IMR-90 (cell line): Measurements from ENCODE around the gene LTB4R. TPM values are rescaled to one million over a fixed set of nuclear protein-coding genes. Genes with fewer than 3 reads are reported as not detected.

Experiments
- ATAC-seq: fragments of 200-7000 bp; cut with Tn5 transposase; 2 replicates; pipeline ENCODE4 v1.9.1; 2020; ENCODE audit warnings: low read depth, mild to moderate bottlenecking, moderate library complexity
- BruUV-seq: library from RNA; stranded (reverse); fragments of 400-500 nt; replicated peaks from 2 replicates; lab custom pipeline; 2021; lab: Mats Ljungman, UMichigan
- CTCF ChIA-PET: fragments of 300-600 bp; formaldehyde crosslinking; extraction: SDS; loops from one replicate; lab custom pipeline; 2021; ENCODE audit warnings: antibody characterized with exemption; lab: Yijun Ruan, JAX
- POLR2A ChIA-PET: fragments of 300-600 bp; sonication (Branson Sonifier 250); formaldehyde crosslinking; loops from one replicate; lab custom pipeline; 2022; ENCODE audit warnings: antibody characterized with exemption; ENCODE audit not compliant: unreplicated experiment; lab: Charles Lee
- DNase-seq: peaks from one replicate; pipeline ENCODE4 v3.0.0; 2013
- H2AFZ ChIP-seq: replicated peaks from 2 replicates; pipeline ENCODE3; 2013; ENCODE audit warnings: low read length, mild to moderate bottlenecking; ENCODE audit not compliant: poor library complexity
- H2AK5ac ChIP-seq: 2 replicates; pipeline ENCODE4 v1.6.1; 2013; ENCODE audit warnings: low read depth, low read length, inconsistent platforms
- H2AK9ac ChIP-seq: replicated peaks from 2 replicates; pipeline ENCODE3; 2013; ENCODE audit warnings: mild to moderate bottlenecking, low read depth, low read length, moderate library complexity; ENCODE audit not compliant: poor library complexity
- H2BK120ac ChIP-seq: 2 replicates; pipeline ENCODE4 v1.6.1; 2013; ENCODE audit warnings: low read depth, low read length, inconsistent platforms
- H2BK15ac ChIP-seq: 3 replicates; pipeline ENCODE4 v1.6.1; 2013; ENCODE audit warnings: low read depth, low read length, inconsistent platforms
- H2BK20ac ChIP-seq: 2 replicates; pipeline ENCODE4 v1.6.1; 2013; ENCODE audit warnings: low read depth, mild to moderate bottlenecking, inconsistent platforms, low read length, moderate library complexity
- H2BK5ac ChIP-seq: 2 replicates; pipeline ENCODE4 v1.6.1; 2013; ENCODE audit warnings: mild to moderate bottlenecking, low read depth, low read length, inconsistent platforms; ENCODE audit not compliant: poor library complexity, severe bottlenecking
- H3K14ac ChIP-seq: replicated peaks from 2 replicates; pipeline ENCODE4 v1.6.1; 2013; ENCODE audit warnings: low read depth, low read length, inconsistent platforms
- H3K18ac ChIP-seq: 2 replicates; pipeline ENCODE4 v1.6.1; 2013; ENCODE audit warnings: low read depth, low read length, control low read depth
- H3K23ac ChIP-seq: 2 replicates; pipeline ENCODE4 v1.6.1; 2013; ENCODE audit warnings: low read depth, low read length, inconsistent platforms
- H3K27ac ChIP-seq: 2 replicates; pipeline ENCODE4 v1.5.1; 2013; ENCODE audit warnings: mild to moderate bottlenecking, control low read depth, low read length; ENCODE audit not compliant: insufficient read depth
- H3K27me3 ChIP-seq: 2 replicates; pipeline ENCODE4 v1.6.1; 2013; ENCODE audit warnings: low read length; ENCODE audit not compliant: control insufficient read depth, insufficient read depth
- H3K36me3 ChIP-seq: 2 replicates; pipeline ENCODE4 v1.6.1; 2013; ENCODE audit warnings: low read length, mixed read lengths; ENCODE audit not compliant: control insufficient read depth, insufficient read depth
- H3K4ac ChIP-seq: 2 replicates; pipeline ENCODE4 v1.6.1; 2013; ENCODE audit warnings: low read depth, low read length, inconsistent platforms
- H3K4me1 ChIP-seq: 2 replicates; pipeline ENCODE4 v1.6.1; 2013; ENCODE audit warnings: low read length, mixed read lengths; ENCODE audit not compliant: control insufficient read depth, insufficient read depth
- H3K4me2 ChIP-seq: 2 replicates; pipeline ENCODE4 v1.6.1; 2013; ENCODE audit warnings: low read depth, mild to moderate bottlenecking, control low read depth, low read length, moderate library complexity
- H3K4me3 ChIP-seq: 2 replicates; pipeline ENCODE4 v1.5.1; 2013; ENCODE audit warnings: low read depth, mild to moderate bottlenecking, control low read depth, low read length, moderate library complexity; ENCODE audit not compliant: insufficient read depth
- H3K56ac ChIP-seq: 2 replicates; pipeline ENCODE4 v1.6.1; 2013; ENCODE audit warnings: low read length, inconsistent platforms; ENCODE audit not compliant: insufficient read depth; ENCODE audit errors: extremely low read depth
- H3K79me1 ChIP-seq, 2 experiments: 2 replicates each; pipeline ENCODE4 v1.6.1; 2013; ENCODE audit warnings: low read length in 2 of 2, inconsistent platforms in 1 of 2, low read depth in 1 of 2
- H3K9ac ChIP-seq: 2 replicates; pipeline ENCODE4 v1.6.1; 2013; ENCODE audit warnings: low read depth, low read length, control low read depth
- H3K9me1 ChIP-seq: 2 replicates; pipeline ENCODE4 v1.6.1; 2013; ENCODE audit warnings: low read length, inconsistent platforms; ENCODE audit not compliant: insufficient read depth
- H3K9me3 ChIP-seq: 2 replicates; pipeline ENCODE4 v1.6.1; 2013; ENCODE audit warnings: low read length; ENCODE audit not compliant: control insufficient read depth, insufficient read depth
- H4K20me1 ChIP-seq: 2 replicates; pipeline ENCODE4 v1.6.1; 2013; ENCODE audit warnings: low read length, inconsistent platforms; ENCODE audit not compliant: insufficient read depth
- H4K5ac ChIP-seq: 2 replicates; pipeline ENCODE4 v1.6.1; 2013; ENCODE audit warnings: mild to moderate bottlenecking, low read depth, low read length, control low read depth
- H4K8ac ChIP-seq, 2 experiments: 2 replicates each; pipeline ENCODE4 v1.6.1; 2013; ENCODE audit warnings: low read depth in 2 of 2, low read length in 2 of 2, control low read depth in 1 of 2, inconsistent platforms in 1 of 2
- H4K91ac ChIP-seq: 2 replicates; pipeline ENCODE4 v1.6.1; 2013; ENCODE audit warnings: low read depth, low read length, inconsistent platforms; ENCODE audit not compliant: insufficient read depth
- BHLHE40 ChIP-seq: fragments of 150-350 bp; IDR thresholded peaks from 2 replicates; pipeline ENCODE4 v1.6.1; 2016; ENCODE audit warnings: mild to moderate bottlenecking, low read depth, low read length
- CEBPB ChIP-seq: IDR thresholded peaks from 2 replicates; pipeline ENCODE4 v1.6.1; 2012; ENCODE audit warnings: low read depth, low read length, improper control_type of control experiment
- CHD1 ChIP-seq: IDR thresholded peaks from 2 replicates; pipeline ENCODE4 v1.6.1; 2012; ENCODE audit warnings: low read depth, low read length, improper control_type of control experiment
- ELK1 ChIP-seq: fragments of 150-350 bp; IDR thresholded peaks from 2 replicates; pipeline ENCODE4 v1.6.1; 2016; ENCODE audit warnings: low read depth, mild to moderate bottlenecking, low read length, moderate library complexity, borderline replicate concordance
- FOS ChIP-seq: fragments of 150-350 bp; IDR thresholded peaks from 2 replicates; pipeline ENCODE4 v1.6.1; 2016; ENCODE audit warnings: low read depth, low read length
- MAFK ChIP-seq: IDR thresholded peaks from 2 replicates; pipeline ENCODE4 v1.6.1; 2012; ENCODE audit warnings: low read depth, low read length, improper control_type of control experiment
- POLR2A ChIP-seq: IDR thresholded peaks from 2 replicates; pipeline ENCODE4 v1.6.1; 2012; ENCODE audit warnings: mild to moderate bottlenecking, low read depth, low read length
- RAD21 ChIP-seq: IDR thresholded peaks from 2 replicates; pipeline ENCODE4 v1.6.1; 2012; ENCODE audit warnings: low read length, improper control_type of control experiment
- RFX5 ChIP-seq: IDR thresholded peaks from 2 replicates; pipeline ENCODE4 v1.8.0; 2012; ENCODE audit warnings: low read depth, mild to moderate bottlenecking, low read length, moderate library complexity
- SMC3 ChIP-seq: fragments of 150-350 bp; IDR thresholded peaks from 2 replicates; pipeline ENCODE4 v1.6.1; 2016; ENCODE audit warnings: low read depth, mild to moderate bottlenecking, antibody characterized with exemption, low read length, moderate library complexity
- USF2 ChIP-seq: fragments of 150-350 bp; IDR thresholded peaks from 2 replicates; pipeline ENCODE4 v1.6.1; 2017; ENCODE audit warnings: mild to moderate bottlenecking, antibody characterized with exemption, low read length, low read depth
- WGBS, 2 experiments: methylation state at CpG; one replicate each; pipeline versions ENCODE4 v1.1.5 to v1.1.7; 2013; ENCODE audit warnings: missing lambda C conversion rate in 2 of 2; ENCODE audit not compliant: insufficient read length in 1 of 2; ENCODE audit errors: extremely low coverage in 2 of 2; 5-methylcytosine and 5-hydroxymethylcytosine counted together
- dilution Hi-C: fragments of 300-500 bp; cut with HindIII; formaldehyde crosslinking; loops from one replicate; pipeline ENCODE4 v1.14.3; 2018; ENCODE audit warnings: low sequenced_read_pairs; ENCODE audit not compliant: unreplicated experiment
- in situ Hi-C: fragments of 300-500 bp; cut with MboI; formaldehyde crosslinking; loops from 3 replicates; pipeline ENCODE4 v1.14.3; 2019; ENCODE audit warnings: low sequenced_read_pairs, inconsistent platforms, mixed read lengths
- intact Hi-C: fragments of 100-400 bp; cut with micrococcal nuclease; formaldehyde crosslinking; loops from 2 replicates; pipeline ENCODE4 v1.10.0; 2022
- polyA plus RNA-seq, 3 experiments: library from polyadenylated mRNA; depleted of rRNA; stranded (reverse); fragments of >200 nt; gene quantifications; 2 replicates each; pipeline ENCODE4 v1.2.3, GENCODE V29; 2012; ENCODE audit warnings: low replicate concordance in 1 of 3
- total RNA-seq: library from RNA; depleted of rRNA; stranded (reverse); fragments of >200 nt; gene quantifications from 2 replicates; pipeline ENCODE4 v1.2.3, GENCODE V29; 2012

LTB4R gene
- total and polyA plus RNA-seq, 2 of the 4 experiments (the other 2 are of a cell fraction), result 0.18 to 2.3 TPM

GRCh38 chr14:24363401-24363800, 52.1 kb downstream of the LTB4R start (continued):
- TF ChIP-seq CEBPB, result no peak
- TF ChIP-seq SMC3, result no peak
- TF ChIP-seq RFX5, result no peak
- TF ChIP-seq MAFK, result no peak
- no peak for TF ChIP-seq POLR2A
- TF ChIP-seq RAD21, result no peak
- no peak for TF ChIP-seq CHD1

- Histone ChIP-seq H2BK20ac (no peak overlapping the region), H2BK120ac (peak overlapping the region; percentile 31; the same call in 1 of the 2 replicates), H2AK5ac (no peak overlapping the region), H2AFZ (no peak overlapping the region), H2AK9ac (no peak overlapping the region), H3K4me2 (no peak overlapping the region), H3K9me1 (peaks cover 8% of the 10 kb centered on the region; the same call in 1 of the 2 replicates), H3K9ac (no peak overlapping the region; the same call in 1 of the 2 replicates), H2BK15ac (no peak overlapping the region; the same call in 2 of the 3 replicates), H3K27ac (no peak overlapping the region), H4K8ac (peak overlapping the region; percentile 7 to 38; a peak in 3 of 4 replicates), H3K4me1 (peaks cover 11% of the 10 kb centered on the region), H4K20me1 (peaks cover 4% of the 10 kb centered on the region), H4K91ac (no peak overlapping the region), H3K18ac (peak overlapping the region; percentile 10; the same call in 1 of the 2 replicates), H3K79me1 (peaks cover 3 to 17% of the 10 kb centered on the region in 2 experiments; a peak in 3 of 4 replicates), H3K27me3 (no peaks in the 10 kb centered on the region), H3K36me3 (peaks cover 3% of the 10 kb centered on the region; the same call in 1 of the 2 replicates), H2BK5ac (peak overlapping the region; percentile 95), H3K23ac (no peak overlapping the region), H3K56ac (no peak overlapping the region), H3K4me3 (no peak overlapping the region), H3K14ac (peak overlapping the region; percentile 16), H3K9me3 (no peaks in the 10 kb centered on the region), H3K4ac (peak overlapping the region; percentile 31; the same call in 1 of the 2 replicates), H4K5ac (peak overlapping the region; percentile 17; the same call in 1 of the 2 replicates)
- dilution Hi-C loops (no loop called here), intact Hi-C loops (loop anchor here (1.0 kb wide), 5 partner anchors 11 to 71 kb away; no protein-coding TSS in a partner anchor), in situ Hi-C loops (loop anchor here (10.0 kb wide), 1 partner anchor 70 kb away; no protein-coding TSS in a partner anchor)
- CTCF ChIA-PET, result interaction anchor here (0.6 to 2.3 kb wide), 10 partner anchors 19 to 256 kb away, joined by 3 to 30 read pairs (median 4); partner anchors contain the start of gene SDR39U1
- no TSS peak for BruUV-seq
- POLR2A ChIA-PET, result interaction anchor here (0.9 kb wide), 1 partner anchor 71 kb away, joined by 4 read pairs; no protein-coding TSS in a partner anchor
- DNase-seq (no peak), ATAC-seq (no peak)
- no CpG with 5 or more reads among the region's 1 CpG for WGBS, 2 experiments
- no peak for TF ChIP-seq BHLHE40
- TF ChIP-seq FOS, result no peak
- no peak for TF ChIP-seq ELK1
- no peak for TF ChIP-seq USF2
- TF ChIP-seq CHD1, result no peak
- TF ChIP-seq RFX5, result no peak
- no peak for TF ChIP-seq MAFK
- TF ChIP-seq RAD21, result no peak
- no peak for TF ChIP-seq SMC3
These were observed 53.5 kb downstream of the LTB4R start for GRCh38 chr14:24364841-24365240.
